SW480 (cell line): Measurements from ENCODE around the gene ZC3H12A.

Source experiments
- DNase-seq: peaks from one replicate; pipeline ENCODE4 v3.0.0-alpha.2; 2016; ENCODE audit warnings: low spot score

The ZC3H12A gene

GRCh38 chr1:37478890-37479254, 4.5 kb downstream of the ZC3H12A start:
- no peak for DNase-seq

GRCh38 chr1:37479255-37480124, 5.1 kb downstream of the ZC3H12A start:
- DNase-seq, result peak; percentile 95

DNA sequence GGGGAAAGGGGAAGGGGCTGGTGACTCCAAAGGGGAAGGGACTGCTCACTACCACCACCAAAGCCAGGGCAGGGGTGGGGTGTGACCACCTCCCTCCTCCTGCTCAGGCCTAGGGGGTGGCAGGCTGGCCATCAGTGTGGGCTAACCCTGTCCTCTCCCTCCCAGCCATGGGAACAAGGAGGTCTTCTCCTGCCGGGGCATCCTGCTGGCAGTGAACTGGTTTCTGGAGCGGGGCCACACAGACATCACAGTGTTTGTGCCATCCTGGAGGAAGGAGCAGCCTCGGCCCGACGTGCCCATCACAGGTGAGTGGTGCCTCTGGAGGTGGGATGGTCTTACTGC, 5.7 kb downstream of the ZC3H12A start:
- no peak for DNase-seq

DNA sequence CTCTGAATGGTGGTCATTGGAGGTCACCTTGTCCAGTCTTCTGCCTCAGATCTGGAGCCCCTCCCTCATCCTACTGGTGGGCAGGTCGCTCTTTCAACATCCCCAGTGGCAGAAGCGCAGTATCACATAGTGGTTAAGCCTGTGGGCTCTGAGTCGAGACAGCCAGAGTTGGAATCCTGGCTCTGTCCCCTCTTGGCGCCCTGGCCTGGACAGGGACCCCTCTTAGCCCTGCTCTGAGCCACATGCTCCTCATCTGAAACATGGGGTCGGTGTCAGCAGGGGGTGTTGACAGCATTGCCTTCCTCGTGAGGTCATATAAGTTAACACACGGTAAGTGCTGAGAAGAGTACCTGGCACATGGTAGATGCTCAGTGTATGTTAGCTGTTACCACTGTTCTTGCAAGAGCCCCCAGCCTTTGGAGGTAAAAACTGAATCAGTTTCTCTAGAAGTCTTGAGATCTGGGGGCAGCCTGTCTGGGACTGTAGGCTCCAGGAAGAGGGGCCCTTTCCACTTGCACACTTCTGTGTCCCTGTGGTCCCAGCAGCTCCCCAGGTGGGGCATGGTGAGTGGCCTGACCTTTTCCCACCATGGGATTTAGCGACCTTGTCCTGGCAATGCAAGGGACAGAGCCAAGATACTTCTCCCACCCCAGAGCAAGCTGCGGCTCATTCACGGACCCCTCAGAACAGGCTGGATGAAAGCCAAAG, 6.4 kb downstream of the ZC3H12A start:
- DNase-seq, result no peak

- no peak for DNase-seq
Measured at GRCh38 chr1:37481289-37482003, 7.1 kb downstream of the ZC3H12A start.

DNA sequence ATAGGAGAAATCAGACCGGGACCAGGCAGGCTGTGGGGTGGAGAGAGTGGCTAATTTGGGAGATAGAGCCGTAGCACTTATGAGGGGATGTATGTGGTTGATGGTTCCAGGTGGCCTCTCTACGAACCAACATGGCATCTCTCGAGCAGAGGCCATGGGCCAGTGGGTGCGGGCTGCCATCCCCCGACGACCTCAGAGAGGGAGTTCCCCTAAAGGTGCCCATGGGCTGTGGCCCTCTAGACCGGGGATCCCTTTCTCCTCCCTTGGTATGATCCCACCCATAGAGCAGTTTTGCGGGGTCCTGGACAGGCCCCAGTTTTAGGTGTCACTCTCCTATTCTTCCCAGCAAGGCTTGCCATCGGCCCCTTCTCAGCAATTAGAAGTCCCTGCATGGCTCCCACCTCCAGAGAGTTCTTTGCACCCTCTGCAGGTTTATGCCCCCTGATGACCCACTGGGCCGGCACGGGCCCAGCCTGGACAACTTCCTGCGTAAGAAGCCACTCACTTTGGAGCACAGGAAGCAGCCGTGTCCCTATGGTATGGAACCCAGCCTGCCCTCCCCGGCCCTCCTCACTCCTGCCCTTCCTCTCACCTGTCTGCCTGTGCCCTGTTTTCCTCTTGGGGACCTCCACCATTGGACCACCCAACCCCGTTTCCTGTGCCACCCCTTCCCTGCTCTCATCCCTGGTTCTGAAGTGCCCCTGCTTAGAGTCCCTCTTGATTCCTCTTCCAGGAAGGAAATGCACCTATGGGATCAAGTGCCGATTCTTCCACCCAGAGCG, 7.8 kb downstream of the ZC3H12A start:
- no peak for DNase-seq

DNA sequence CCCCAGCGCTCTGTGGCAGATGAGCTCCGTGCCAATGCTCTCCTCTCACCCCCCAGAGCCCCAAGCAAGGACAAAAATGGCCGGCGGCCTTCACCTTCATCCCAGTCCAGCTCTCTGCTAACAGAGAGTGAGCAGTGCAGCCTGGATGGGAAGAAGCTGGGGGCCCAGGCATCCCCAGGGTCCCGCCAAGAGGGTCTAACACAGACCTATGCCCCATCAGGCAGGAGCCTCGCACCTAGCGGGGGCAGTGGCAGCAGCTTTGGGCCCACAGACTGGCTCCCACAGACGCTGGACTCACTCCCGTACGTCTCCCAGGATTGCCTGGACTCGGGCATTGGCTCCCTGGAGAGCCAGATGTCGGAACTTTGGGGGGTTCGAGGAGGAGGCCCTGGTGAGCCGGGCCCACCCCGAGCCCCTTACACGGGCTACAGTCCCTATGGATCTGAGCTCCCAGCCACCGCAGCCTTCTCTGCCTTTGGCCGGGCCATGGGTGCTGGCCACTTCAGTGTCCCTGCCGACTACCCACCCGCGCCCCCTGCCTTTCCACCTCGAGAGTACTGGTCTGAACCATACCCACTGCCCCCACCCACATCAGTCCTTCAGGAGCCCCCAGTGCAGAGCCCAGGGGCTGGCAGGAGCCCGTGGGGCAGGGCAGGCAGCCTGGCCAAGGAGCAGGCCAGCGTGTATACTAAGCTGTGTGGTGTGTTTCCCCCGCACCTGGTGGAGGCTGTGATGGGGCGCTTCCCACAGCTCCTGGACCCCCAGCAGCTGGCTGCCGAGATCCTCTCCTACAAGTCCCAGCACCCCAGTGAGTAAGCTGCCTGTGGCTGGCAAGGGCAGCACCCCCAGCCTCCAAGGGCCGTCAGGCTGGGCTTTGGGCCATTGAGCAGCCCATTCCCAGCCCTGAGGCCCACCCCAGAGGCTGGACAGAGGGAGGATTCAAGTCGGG, 8.7 kb downstream of the ZC3H12A start:
- DNase-seq, result no peak

DNA sequence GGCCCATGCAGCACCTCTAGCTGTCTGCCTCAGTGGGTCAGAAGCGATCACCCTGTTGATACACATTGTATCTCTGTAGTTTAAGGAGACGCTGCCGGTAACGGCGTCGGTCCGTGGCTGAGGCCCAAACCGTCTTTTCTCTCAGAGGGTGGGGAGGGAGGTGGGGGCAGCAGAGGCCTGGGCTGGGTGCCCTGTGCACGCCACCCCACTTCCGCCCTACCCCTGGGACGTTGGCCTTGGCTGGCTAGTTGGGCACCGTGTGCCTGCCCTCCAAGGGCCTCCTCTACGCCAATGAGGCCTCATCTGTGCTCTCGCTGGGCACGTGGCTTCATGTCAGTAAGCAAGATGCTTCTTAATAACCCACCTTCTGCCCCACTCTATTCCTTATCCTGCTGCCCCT, 9.4 kb downstream of the ZC3H12A start:
- no peak for DNase-seq

DNA sequence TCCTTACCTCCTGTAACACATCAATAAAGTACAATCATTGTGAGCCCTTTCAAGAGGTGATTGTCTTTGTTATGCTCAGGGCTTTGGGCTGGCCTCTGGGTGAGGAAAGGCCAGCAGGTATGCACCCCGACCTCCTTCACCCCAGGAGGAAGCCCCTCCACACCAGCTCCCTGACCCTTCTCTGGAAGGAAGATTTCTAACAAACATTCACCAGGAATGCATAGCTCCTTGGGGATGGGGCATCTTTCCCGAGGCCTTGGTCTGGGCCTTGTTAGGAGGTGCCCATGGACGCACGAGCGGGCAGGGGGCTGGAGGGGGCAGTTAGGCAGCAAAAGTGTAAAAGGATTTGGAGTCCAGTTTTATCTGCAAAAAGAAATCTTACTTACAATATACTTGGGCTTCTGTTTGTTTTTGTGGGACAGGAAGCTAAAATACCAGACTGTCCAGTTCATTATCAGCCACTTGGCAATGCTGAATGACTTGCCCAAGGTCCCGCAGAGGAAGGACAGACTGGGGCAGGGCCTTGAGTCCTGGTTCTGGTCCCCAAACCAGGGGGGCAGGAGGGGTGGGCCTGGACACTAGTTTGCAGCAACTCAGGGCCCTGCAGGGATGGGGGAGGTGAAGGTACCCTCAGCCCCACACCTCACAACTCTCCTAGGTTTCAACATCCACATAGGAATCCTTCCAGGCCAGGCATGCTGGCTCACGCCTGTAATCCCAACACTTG, 10.1 kb downstream of the ZC3H12A start:
- no peak for DNase-seq

DNA sequence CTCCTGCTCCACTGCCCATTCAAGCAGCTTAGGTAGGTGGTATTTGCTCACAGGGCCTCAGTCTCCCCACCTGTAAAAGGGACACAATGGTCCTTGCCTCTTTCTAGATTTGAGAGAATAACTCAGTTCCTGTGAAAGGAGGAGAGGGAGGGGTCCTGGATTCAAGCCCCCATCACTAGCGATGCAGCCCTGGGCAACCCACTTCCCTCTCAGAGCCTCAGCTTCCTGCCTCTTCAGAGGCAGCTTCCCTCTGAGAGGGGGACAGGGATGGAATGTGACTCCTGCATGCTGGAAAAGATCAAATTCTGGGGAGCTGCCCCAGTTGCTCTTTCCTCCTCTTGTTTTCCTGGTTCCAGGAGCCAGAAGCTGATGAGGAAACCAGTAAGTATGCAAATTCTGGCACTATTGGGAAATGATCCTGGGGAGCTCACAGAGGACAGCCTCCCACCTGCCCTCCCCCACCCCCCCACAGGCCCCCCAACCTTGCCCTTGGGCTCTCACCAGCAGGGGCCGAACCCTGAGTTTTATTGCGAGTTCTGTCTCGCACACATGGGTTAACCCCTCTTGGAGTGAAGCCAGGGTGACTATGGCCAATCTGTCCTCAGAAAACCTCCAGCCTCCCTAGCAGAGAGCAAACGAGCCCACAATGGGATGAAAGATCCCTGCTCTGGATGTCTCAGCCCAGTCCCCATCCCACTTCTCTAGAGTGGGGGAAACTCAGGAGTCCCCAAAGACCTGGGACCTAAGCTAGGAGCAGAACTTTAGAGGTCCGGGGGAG, 11.7 kb downstream of the ZC3H12A start:
- no peak for DNase-seq

- peak; percentile 39 for DNase-seq
Measured at GRCh38 chr1:37486680-37487618, 12.6 kb downstream of the ZC3H12A start.

DNA sequence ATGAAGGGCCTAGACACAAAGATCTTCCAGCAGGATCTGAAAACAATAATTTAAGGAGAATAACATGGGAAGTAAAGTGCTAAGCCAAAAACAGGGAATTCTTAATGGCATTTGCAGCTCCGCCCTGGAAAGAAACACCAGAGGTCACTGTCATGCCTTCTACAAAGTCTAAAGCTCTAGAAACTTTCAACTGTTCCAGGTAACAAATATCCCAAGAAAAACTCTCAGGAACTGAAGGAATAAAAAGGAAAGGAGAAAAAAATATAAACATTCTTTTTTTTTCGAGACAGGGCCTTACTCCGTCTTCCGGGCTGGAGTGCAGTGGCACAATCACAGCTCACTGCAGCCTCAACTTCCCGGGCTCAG, 13.2 kb downstream of the ZC3H12A start:
- no peak for DNase-seq

DNA sequence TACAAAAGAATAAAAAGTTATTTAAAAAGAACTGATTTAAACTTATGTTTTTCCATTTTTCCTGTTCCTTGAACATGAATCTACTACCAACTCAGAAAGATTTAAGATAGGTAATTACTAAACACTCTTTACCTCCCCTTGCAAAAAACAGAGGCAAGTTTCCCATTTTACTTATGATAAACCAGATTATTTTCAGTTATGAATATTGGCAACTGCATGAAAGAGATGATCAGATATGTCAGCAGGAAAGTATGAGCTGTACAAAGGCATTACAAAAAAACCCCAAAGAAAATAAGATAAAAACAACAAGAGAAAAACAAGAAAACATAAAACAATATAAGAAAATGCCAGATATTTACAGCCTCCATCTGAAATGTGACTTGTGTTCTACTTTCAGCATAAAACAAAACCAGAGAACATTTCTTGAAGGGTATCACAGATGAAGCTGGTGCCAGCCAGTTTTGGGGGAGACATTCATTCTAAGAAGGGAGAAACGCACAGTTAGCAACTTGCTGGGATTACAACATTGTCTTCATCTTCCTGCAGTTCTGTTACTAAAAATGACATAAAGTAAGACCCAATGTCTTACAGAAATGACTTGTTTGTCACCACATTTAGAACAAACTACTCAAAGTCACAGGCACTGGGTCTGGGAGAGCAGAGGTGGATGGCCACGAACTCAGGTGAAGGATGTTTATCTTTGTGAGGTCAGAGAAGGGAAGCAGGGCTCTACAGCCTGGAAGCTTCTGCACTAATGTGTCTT, 19.1 kb downstream of the ZC3H12A start:
- DNase-seq, result no peak

DNA sequence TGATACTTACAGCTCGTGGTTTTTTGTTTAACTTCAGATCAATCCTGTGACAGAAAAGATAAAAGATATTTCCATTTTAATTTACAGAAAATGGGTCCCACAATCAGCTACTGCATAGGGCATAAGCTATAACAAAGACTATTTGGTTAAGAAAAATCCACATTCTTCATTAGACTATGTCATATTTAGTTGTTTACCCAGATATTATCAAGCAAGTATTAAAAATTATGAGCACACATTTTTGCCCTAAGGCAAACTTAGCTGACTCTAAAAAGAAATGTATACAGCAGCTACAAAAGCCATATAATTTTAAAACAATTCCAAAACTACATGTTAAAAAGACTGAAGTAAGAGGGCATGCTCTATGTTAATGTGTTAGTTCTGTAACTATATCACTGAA, 21.5 kb downstream of the ZC3H12A start:
- DNase-seq, result no peak

- DNase-seq, result no peak
Measured at GRCh38 chr1:37497832-37498231, 23.5 kb downstream of the ZC3H12A start.

GRCh38 chr1:37498872-37499617, 24.7 kb downstream of the ZC3H12A start:
- no peak for DNase-seq

DNA sequence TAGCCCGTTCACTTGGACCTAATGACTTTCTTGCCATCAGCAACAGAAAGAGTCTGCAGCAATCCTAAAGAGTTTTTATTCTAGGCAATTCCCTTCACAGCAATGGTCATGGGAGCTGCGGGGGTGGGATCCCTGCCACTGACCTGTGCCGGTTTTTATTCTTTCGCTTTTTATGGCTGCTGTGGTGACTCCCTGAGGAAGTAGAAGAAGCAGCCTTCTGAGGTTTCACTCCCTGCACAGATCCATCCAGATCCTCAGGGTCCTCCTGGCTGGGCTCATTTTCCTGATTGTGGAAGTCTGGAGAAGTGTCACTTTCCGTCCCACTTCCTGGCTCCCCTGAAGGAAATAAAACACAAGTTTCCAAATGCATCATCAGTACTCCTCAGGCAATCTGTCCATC, 27.3 kb downstream of the ZC3H12A start:
- DNase-seq, result no peak
